HL-60 (cell line): ENCODE results near the gene PRPF6.

Experiments
- DNase-seq, 2 experiments: peaks; one replicate each; pipeline ENCODE4 v3.0.0-alpha.2; 2010 to 2020; ENCODE audit warnings: low read depth in 1 of 2, low spot score in 1 of 2
- H3K27ac ChIP-seq: fragments of 250-450 bp; sonication (Bioruptor Pico); replicated peaks from 2 replicates; pipeline ENCODE4 v1.5.1; 2020; ENCODE audit warnings: mild to moderate bottlenecking, moderate library complexity
- H3K27me3 ChIP-seq: fragments of 250-450 bp; sonication (Bioruptor Pico); 2 replicates; pipeline ENCODE4 v1.5.1; 2021; ENCODE audit warnings: mild to moderate bottlenecking, moderate library complexity; ENCODE audit not compliant: insufficient read depth, poor library complexity, severe bottlenecking
- H3K4me3 ChIP-seq: replicated peaks from 2 replicates; pipeline ENCODE4 v1.5.1; 2011; ENCODE audit warnings: mild to moderate bottlenecking, control low read depth, low read length; ENCODE audit not compliant: insufficient read depth
- CTCF ChIP-seq: IDR thresholded peaks from one replicate; pipeline ENCODE4 v1.5.1; 2011; ENCODE audit warnings: low read length, control low read depth, inconsistent platforms; ENCODE audit not compliant: insufficient read depth
- GABPA ChIP-seq: IDR thresholded peaks from 2 replicates; pipeline ENCODE4 v1.6.1; 2012; ENCODE audit warnings: low read depth
- POLR2AphosphoS5 ChIP-seq: IDR thresholded peaks from 2 replicates; pipeline ENCODE4 v1.6.1; 2012; ENCODE audit warnings: low read depth
- REST ChIP-seq: IDR thresholded peaks from 2 replicates; pipeline ENCODE4 v1.6.1; 2012; ENCODE audit warnings: low read depth; ENCODE audit not compliant: insufficient replicate concordance
- SPI1 ChIP-seq: IDR thresholded peaks from 2 replicates; pipeline ENCODE4 v1.6.1; 2012; ENCODE audit warnings: low read depth, mild to moderate bottlenecking, borderline replicate concordance

Gene PRPF6

GRCh38 chr20:64067005-64067632 is 86.2 kb downstream of the PRPF6 start:
- no peak overlapping the region for H3K27ac ChIP-seq
- no peak overlapping the region for H3K4me3 ChIP-seq
- H3K27me3 ChIP-seq, result no peaks in the 10 kb centered on the region
- no peak for TF ChIP-seq POLR2AphosphoS5
- TF ChIP-seq SPI1, result no peak
- TF ChIP-seq CTCF, result no peak
- TF ChIP-seq GABPA, result no peak
- TF ChIP-seq REST, result no peak
- no peak for DNase-seq

GRCh38 chr20:64067733-64068307 is 86.9 kb downstream of the PRPF6 start:
- DNase-seq, result no peak
- no peak overlapping the region for H3K27ac ChIP-seq
- H3K27me3 ChIP-seq, result no peaks in the 10 kb centered on the region
- no peak overlapping the region for H3K4me3 ChIP-seq
- TF ChIP-seq POLR2AphosphoS5 (no peak), REST (no peak), SPI1 (no peak), GABPA (no peak), CTCF (no peak)

GRCh38 chr20:64068386-64069208 is 87.7 kb downstream of the PRPF6 start:
- no peak for DNase-seq
- Histone ChIP-seq H3K4me3 (no peak overlapping the region), H3K27ac (no peak overlapping the region), H3K27me3 (no peaks in the 10 kb centered on the region)
- no peak for TF ChIP-seq REST
- no peak for TF ChIP-seq SPI1
- TF ChIP-seq GABPA, result no peak
- no peak for TF ChIP-seq CTCF
- TF ChIP-seq POLR2AphosphoS5, result no peak; the same call in 1 of the 2 replicates
